ENCODE data around the gene RAF1. TPM values are rescaled to one million over a fixed set of nuclear protein-coding genes. Genes with fewer than 3 reads are reported as not detected.

The RAF1 gene
- total and polyA plus RNA-seq, 3 experiments from 2014 or later = 73.1 to 90.9 (median 89.4) TPM

DNA sequence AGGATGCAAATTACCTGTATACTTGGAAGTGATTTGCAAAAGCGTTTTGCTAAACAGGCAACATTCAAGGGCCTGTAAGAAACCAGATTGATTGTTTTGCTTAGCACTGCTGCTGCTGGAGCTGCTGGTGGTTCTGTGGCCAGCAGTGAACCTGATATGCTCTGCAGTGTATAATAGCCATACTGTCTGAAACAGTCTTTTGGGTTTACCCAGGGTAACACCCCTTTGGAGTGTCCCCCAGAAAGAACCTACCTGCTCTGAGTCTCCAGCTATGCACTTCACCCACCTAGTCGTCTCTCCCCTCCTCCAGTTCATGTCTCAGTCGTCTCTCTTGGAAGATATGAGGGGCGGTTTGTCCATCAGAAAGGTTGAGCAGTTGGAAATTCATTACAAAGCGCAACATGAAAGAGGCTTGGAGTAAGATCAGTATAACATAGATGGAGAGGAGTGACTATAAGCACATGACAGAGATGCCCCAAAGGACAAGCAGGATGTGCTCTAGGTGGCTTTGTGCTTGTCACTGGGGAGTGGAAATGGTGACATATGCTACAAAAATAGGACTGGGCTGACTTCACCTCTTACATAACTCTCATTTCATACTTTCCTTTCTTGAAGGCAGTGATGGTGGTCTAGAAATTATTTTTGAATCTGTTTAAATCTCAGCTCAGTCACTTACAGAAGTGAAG, 103.3 kb downstream of the RAF1 start:
- Histone ChIP-seq H3K9me3 (ENCODE audit: low read length) (no peaks in the 10 kb centered on the region), H3K27me3 (ENCODE audit: insufficient read depth, low read length, poor library complexity, severe bottlenecking) (peaks cover 2% of the 10 kb centered on the region), H3K27ac (ENCODE audit: low read depth, low read length) (no peak overlapping the region), H3K36me3 (ENCODE audit: insufficient read depth, low read length) (peaks cover 4% of the 10 kb centered on the region), H3K4me3 (ENCODE audit: low read length) (no peak overlapping the region), H3K4me1 (ENCODE audit: insufficient read depth, low read length) (peaks cover 37% of the 10 kb centered on the region)
- no peak for DNase-seq
- H3K36me3 Mint-ChIP-seq = peaks cover 8 to 21% (median 10%) of the 10 kb centered on the region in 3 donors
- peaks cover 4 to 5% of the 10 kb centered on the region in 2 donors for H3K27me3 Mint-ChIP-seq
- CTCF ChIA-PET = no interaction called here
- H3K4me3 Mint-ChIP-seq = peak overlapping the region in 1 of 7 donors; percentile 43
- H3K9me3 Mint-ChIP-seq = peaks cover 0 to 5% (median 3%) of the 10 kb centered on the region in 5 donors
- H3K4me1 Mint-ChIP-seq = peaks cover 67 to 85% (median 76%) of the 10 kb centered on the region in 3 donors
- POLR2A ChIA-PET = no interaction called here
- H3K27ac Mint-ChIP-seq = peak overlapping the region in 7 of 8 donors; percentile 3 to 70 (median 24)

DNA sequence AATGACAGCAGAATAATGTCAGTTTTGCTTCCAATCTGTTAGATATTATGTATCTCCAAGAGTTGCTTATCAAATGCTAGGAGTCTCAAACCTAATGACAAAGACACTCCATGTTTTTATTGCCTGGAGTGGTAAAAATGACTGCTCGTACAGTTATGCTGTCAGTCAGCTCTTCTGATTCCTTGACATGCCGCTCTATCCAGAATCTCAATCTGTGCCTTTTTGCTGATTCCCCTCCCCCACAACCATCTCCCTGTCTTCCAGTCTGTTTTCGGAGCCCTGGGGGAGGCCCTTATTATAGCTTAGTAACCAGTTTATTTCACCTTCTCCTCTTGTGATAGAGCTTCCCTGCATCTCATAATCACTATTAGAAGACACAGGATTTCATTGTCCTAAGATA, 104.4 kb downstream of the RAF1 start:
- peaks cover 7% of the 10 kb centered on the region for H3K27me3 ChIP-seq (ENCODE audit: insufficient read depth, low read length, poor library complexity, severe bottlenecking)
- Mint-ChIP-seq H3K27ac (peak overlapping the region in 2 of 8 donors; percentile 64 to 85), H3K4me3 (peak overlapping the region in 4 of 7 donors; percentile 22 to 79 (median 50)), H3K27me3 (peaks cover 12 to 13% of the 10 kb centered on the region in 2 donors), H3K9me3 (peaks cover 0 to 2% (median 0%) of the 10 kb centered on the region in 5 donors), H3K36me3 (peaks cover 1 to 13% (median 2%) of the 10 kb centered on the region in 3 donors), H3K4me1 (peaks cover 60 to 79% (median 72%) of the 10 kb centered on the region in 3 donors)
- ChIA-PET CTCF (no interaction called here), POLR2A (no interaction called here)
- no peak overlapping the region for H3K4me3 ChIP-seq (ENCODE audit: low read length)
- no peaks in the 10 kb centered on the region for H3K9me3 ChIP-seq (ENCODE audit: low read length)
- no peak for DNase-seq
- H3K36me3 ChIP-seq (ENCODE audit: insufficient read depth, low read length) = peaks cover under 1% of the 10 kb centered on the region
- H3K27ac ChIP-seq (ENCODE audit: low read depth, low read length) = no peak overlapping the region
- peaks cover 37% of the 10 kb centered on the region for H3K4me1 ChIP-seq (ENCODE audit: insufficient read depth, low read length)

DNA sequence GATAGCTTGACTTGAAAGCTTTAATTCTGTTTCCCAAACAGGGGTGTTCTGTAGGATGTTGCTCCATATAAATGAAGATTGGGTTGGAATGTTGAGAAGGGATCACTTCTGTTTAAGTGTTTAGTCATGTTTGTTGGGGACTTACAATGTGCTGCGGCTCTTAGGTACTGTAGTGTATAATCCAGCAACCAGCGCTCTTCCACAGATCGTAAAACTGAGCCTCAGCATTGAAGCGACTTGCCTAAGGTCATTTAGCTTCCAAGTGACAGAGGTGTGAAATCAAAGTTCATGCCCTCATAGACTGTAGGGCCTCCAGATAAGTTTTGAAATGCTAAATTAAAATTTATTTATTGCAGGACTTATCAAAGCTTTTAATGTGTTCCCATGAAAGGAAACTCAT, 105.2 kb downstream of the RAF1 start:
- Histone ChIP-seq H3K27me3 (ENCODE audit: insufficient read depth, low read length, poor library complexity, severe bottlenecking) (peaks cover 12% of the 10 kb centered on the region), H3K4me1 (ENCODE audit: insufficient read depth, low read length) (peaks cover 40% of the 10 kb centered on the region), H3K27ac (ENCODE audit: low read depth, low read length) (no peak overlapping the region), H3K9me3 (ENCODE audit: low read length) (no peaks in the 10 kb centered on the region), H3K36me3 (ENCODE audit: insufficient read depth, low read length) (no peaks in the 10 kb centered on the region), H3K4me3 (ENCODE audit: low read length) (peak overlapping the region; percentile 72)
- H3K27ac Mint-ChIP-seq = peak overlapping the region in 5 of 8 donors; percentile 10 to 96 (median 85)
- H3K4me3 Mint-ChIP-seq = peak overlapping the region in 6 of 7 donors; percentile 87 to 99 (median 91)
- H3K9me3 Mint-ChIP-seq = peaks cover 0 to 2% (median 0%) of the 10 kb centered on the region in 5 donors
- peaks cover 0 to 11% (median 0%) of the 10 kb centered on the region in 3 donors for H3K36me3 Mint-ChIP-seq
- ChIA-PET POLR2A (no interaction called here), CTCF (no interaction called here)
- H3K27me3 Mint-ChIP-seq = peaks cover 19 to 21% of the 10 kb centered on the region in 2 donors
- no peak for DNase-seq
- peaks cover 63 to 80% (median 74%) of the 10 kb centered on the region in 3 donors for H3K4me1 Mint-ChIP-seq

DNA sequence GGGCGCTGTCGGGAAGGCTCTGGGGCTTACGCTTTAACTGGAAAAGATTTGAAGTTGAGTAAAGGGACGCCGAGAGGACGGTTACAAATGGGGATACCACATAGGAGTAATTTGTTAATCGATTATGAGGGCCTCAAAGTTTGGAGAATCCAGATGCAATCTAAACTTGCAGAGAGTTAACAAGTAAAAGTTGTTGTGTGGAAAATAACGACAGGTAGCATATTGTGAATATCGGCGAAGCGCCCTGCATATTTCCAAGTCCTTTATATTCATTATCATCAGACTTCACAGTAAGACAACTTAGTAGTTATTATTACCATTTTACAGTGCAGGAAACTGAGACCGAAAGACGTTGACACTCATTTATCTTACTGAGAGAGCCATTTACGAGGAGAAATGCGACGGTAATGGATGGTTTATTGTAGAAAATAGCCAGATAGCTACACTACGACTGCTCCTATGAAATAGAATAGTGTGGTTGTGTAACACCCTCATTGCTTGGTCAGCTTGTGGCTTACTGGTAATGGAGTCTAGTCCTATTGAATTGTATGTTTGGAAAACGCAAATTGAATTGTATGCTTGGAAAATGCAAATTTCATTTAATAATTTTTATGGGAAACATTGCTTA, 106.3 kb downstream of the RAF1 start:
- Mint-ChIP-seq H3K9me3 (peaks cover 0 to 2% (median 0%) of the 10 kb centered on the region in 5 donors), H3K36me3 (peaks cover 0 to 10% (median 0%) of the 10 kb centered on the region in 3 donors), H3K4me3 (peak overlapping the region; percentile 87 to 99 (median 93)), H3K4me1 (peaks cover 66 to 77% (median 75%) of the 10 kb centered on the region in 3 donors), H3K27me3 (peaks cover 27 to 32% of the 10 kb centered on the region in 2 donors), H3K27ac (peak overlapping the region; percentile 81 to 96 (median 90))
- H3K36me3 ChIP-seq (ENCODE audit: insufficient read depth, low read length) = no peaks in the 10 kb centered on the region
- H3K27ac ChIP-seq (ENCODE audit: low read depth, low read length) = peak overlapping the region; percentile 91
- H3K4me3 ChIP-seq (ENCODE audit: low read length) = peak overlapping the region; percentile 72
- H3K27me3 ChIP-seq (ENCODE audit: insufficient read depth, low read length, poor library complexity, severe bottlenecking) = peaks cover 15% of the 10 kb centered on the region
- CTCF ChIA-PET = no interaction called here
- no peaks in the 10 kb centered on the region for H3K9me3 ChIP-seq (ENCODE audit: low read length)
- POLR2A ChIA-PET = interaction anchor here (1.7 kb wide), 1 partner anchor 106 kb away, joined by 8 read pairs; the partner anchor contains the start of gene RAF1
- H3K4me1 ChIP-seq (ENCODE audit: insufficient read depth, low read length) = peaks cover 40% of the 10 kb centered on the region
- DNase-seq = no peak

DNA sequence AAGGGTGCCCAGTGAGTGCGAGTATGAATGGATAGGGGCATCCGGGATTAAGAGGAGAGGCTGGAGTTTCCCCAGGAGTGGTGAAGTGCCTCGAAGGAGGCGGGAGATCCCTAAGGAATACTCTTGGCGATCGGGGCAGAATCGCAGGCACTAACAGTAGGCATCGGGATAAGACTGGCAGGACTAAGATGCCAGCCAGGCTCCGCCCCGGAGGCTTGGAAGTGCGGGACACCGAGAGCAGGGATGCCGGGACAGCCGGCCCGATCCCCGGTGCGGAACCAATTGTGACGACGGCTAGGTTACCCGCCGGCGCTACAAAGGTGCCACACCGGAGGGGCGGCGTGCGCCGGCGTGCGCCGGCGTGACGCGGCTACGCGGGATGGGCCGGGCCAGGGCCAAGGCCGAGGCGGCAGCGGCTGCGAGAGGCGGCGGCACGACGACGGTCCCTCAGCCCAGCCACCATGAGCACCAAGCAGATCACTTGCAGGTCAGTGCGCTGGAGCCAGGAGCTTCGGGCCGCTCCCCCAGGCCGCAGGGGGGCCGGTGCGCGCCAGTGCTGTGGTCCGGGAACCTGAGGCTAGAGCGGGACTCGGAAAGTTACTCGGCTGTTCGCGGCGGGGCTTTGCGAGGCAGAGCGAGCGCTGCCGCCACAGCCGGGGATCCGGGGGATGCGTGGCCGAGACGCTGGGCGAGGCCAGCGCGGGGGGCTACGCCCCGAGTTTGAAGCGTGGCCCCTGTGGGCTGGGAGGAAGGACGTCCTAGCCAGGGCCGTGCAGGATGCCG, 107.0 kb downstream of the RAF1 start, which contains the start of gene MKRN2:
MKRN2 (plus strand) TSS at position 398 of the 783 bp plus-strand sequence; CDS start at position 462, 64 bp downstream.
- ChIA-PET CTCF (no interaction called here), POLR2A (interaction anchor here (1.7 kb wide), 1 partner anchor 107 kb away, joined by 8 read pairs; the partner anchor contains the start of gene RAF1)
- Histone ChIP-seq H3K9me3 (ENCODE audit: low read length) (no peaks in the 10 kb centered on the region), H3K36me3 (ENCODE audit: insufficient read depth, low read length) (no peaks in the 10 kb centered on the region), H3K27ac (ENCODE audit: low read depth, low read length) (peak within 1 kb of the TSS; percentile 91), H3K4me1 (ENCODE audit: insufficient read depth, low read length) (peaks cover 40% of the 10 kb centered on the region), H3K27me3 (ENCODE audit: insufficient read depth, low read length, poor library complexity, severe bottlenecking) (peaks cover 15% of the 10 kb centered on the region), H3K4me3 (ENCODE audit: low read length) (peak within 1 kb of the TSS; percentile 72)
- Mint-ChIP-seq H3K4me1 (peaks cover 60 to 70% (median 68%) of the 10 kb centered on the region in 3 donors), H3K4me3 (peak within 1 kb of the TSS; percentile 87 to 99 (median 93)), H3K27ac (peak within 1 kb of the TSS; percentile 84 to 96 (median 94)), H3K36me3 (peaks cover 0 to 10% (median 0%) of the 10 kb centered on the region in 3 donors), H3K9me3 (peaks cover 0 to 2% (median 0%) of the 10 kb centered on the region in 5 donors), H3K27me3 (peaks cover 27 to 32% of the 10 kb centered on the region in 2 donors)
- peak; percentile 76 to 88 (median 83) for DNase-seq

DNA sequence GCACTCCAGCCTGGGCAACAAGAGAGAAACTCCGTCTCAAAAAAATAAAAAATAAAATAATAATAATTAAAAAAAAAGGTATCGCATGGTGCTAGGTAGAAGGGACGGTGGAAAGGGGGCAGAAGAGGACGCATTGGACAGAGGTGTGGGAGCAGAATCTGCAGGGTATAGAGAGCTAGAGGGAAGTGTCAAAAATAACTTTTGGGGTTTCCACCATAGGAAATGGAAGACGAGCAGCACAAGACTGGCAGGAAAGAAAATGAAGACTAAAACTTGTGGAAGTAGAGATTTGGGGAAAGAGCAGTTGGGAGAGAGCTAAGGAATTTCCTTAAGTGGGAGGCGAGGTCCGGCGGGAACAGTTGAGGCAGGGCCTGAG, 107.6 kb downstream of the RAF1 start:
- Mint-ChIP-seq H3K4me3 (peak overlapping the region; percentile 87 to 99 (median 93)), H3K36me3 (peaks cover 0 to 10% (median 0%) of the 10 kb centered on the region in 3 donors), H3K4me1 (peaks cover 55 to 64% (median 63%) of the 10 kb centered on the region in 3 donors), H3K27ac (peak overlapping the region; percentile 2 to 96 (median 90)), H3K27me3 (peaks cover 27 to 32% of the 10 kb centered on the region in 2 donors), H3K9me3 (peaks cover 0 to 2% (median 0%) of the 10 kb centered on the region in 5 donors)
- H3K27me3 ChIP-seq (ENCODE audit: insufficient read depth, low read length, poor library complexity, severe bottlenecking) = peaks cover 15% of the 10 kb centered on the region
- peak overlapping the region; percentile 91 for H3K27ac ChIP-seq (ENCODE audit: low read depth, low read length)
- H3K4me1 ChIP-seq (ENCODE audit: insufficient read depth, low read length) = peaks cover 40% of the 10 kb centered on the region
- no peaks in the 10 kb centered on the region for H3K9me3 ChIP-seq (ENCODE audit: low read length)
- ChIA-PET CTCF (no interaction called here), POLR2A (interaction anchor here (1.7 kb wide), 1 partner anchor 108 kb away, joined by 8 read pairs; the partner anchor contains the start of gene RAF1)
- H3K36me3 ChIP-seq (ENCODE audit: insufficient read depth, low read length) = no peaks in the 10 kb centered on the region
- H3K4me3 ChIP-seq (ENCODE audit: low read length) = peak overlapping the region; percentile 72
- peak in 1 of 5 donors; percentile 12 for DNase-seq

DNA sequence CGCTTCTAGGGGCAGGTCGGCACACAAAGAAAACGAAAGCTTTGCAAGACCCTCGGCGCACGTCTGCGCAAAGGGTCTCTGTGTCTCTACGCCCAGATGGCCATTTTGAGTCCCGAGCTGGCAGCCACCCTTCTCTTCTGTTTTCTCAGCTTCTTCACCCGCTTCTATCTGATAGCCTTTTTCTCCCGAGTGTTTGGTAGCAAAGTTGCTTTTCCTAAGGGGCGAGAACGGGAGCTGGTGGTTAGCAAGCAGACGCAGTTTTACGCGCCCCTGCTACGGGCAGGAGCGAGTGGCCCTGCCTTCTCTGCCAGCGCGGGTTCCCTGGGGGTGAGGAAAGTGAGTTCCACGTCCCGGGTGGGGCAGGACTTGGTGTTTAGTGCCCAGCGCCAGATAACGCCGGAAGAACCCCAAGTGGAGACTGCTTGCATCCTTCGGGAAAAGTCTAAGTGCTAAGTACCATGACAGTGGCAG, 110.0 kb downstream of the RAF1 start:
- peak overlapping the region; percentile 49 for H3K4me3 ChIP-seq (ENCODE audit: low read length)
- peaks cover 17% of the 10 kb centered on the region for H3K4me1 ChIP-seq (ENCODE audit: insufficient read depth, low read length)
- Mint-ChIP-seq H3K27ac (peak overlapping the region in 1 of 8 donors; percentile 1), H3K9me3 (peaks cover 0 to 2% (median 0%) of the 10 kb centered on the region in 5 donors), H3K27me3 (peaks cover 27 to 45% of the 10 kb centered on the region in 2 donors), H3K36me3 (peaks cover 0 to 10% (median 0%) of the 10 kb centered on the region in 3 donors), H3K4me1 (peaks cover 32 to 40% (median 39%) of the 10 kb centered on the region in 3 donors), H3K4me3 (peak overlapping the region; percentile 55 to 90 (median 75))
- peaks cover 15% of the 10 kb centered on the region for H3K27me3 ChIP-seq (ENCODE audit: insufficient read depth, low read length, poor library complexity, severe bottlenecking)
- H3K36me3 ChIP-seq (ENCODE audit: insufficient read depth, low read length) = no peaks in the 10 kb centered on the region
- H3K27ac ChIP-seq (ENCODE audit: low read depth, low read length) = no peak overlapping the region
- DNase-seq = peak in 1 of 5 donors; percentile 13
- CTCF ChIA-PET = no interaction called here
- no peaks in the 10 kb centered on the region for H3K9me3 ChIP-seq (ENCODE audit: low read length)
- POLR2A ChIA-PET = interaction anchor here (0.6 kb wide), 1 partner anchor 12 kb away, joined by 6 read pairs; no protein-coding TSS in a partner anchor
